Loucy (cell line): ENCODE data around the gene SOS1.

ENCODE experiments used
- H2AFZ ChIP-seq: fragments of 200-600 bp; sonication (generic); 2 replicates; pipeline ENCODE4 v1.6.0; 2016; ENCODE audit warnings: antibody characterized with exemption, mild to moderate bottlenecking, low read length, moderate library complexity
- H3F3A ChIP-seq: fragments of 200-600 bp; 2 replicates; pipeline ENCODE4 v1.6.0; 2016; ENCODE audit warnings: antibody characterized with exemption, low read depth, mild to moderate bottlenecking
- H3K27me3 ChIP-seq: fragments of 200-600 bp; sonication (generic); 2 replicates; pipeline ENCODE4 v1.6.1; 2014; ENCODE audit warnings: low read length, mild to moderate bottlenecking; ENCODE audit not compliant: insufficient read depth, poor library complexity, severe bottlenecking
- H3K36me3 ChIP-seq: fragments of 200-600 bp; sonication (generic); 2 replicates; pipeline ENCODE4 v1.6.1; 2016; ENCODE audit warnings: low read length; ENCODE audit not compliant: insufficient read depth
- H3K4me1 ChIP-seq: fragments of 200-600 bp; sonication (generic); 2 replicates; pipeline ENCODE4 v1.5.1; 2014; ENCODE audit warnings: low read length, mild to moderate bottlenecking; ENCODE audit not compliant: insufficient read depth, poor library complexity, severe bottlenecking
- H3K4me2 ChIP-seq: fragments of 200-600 bp; sonication (generic); 2 replicates; pipeline ENCODE4 v1.6.0; 2014; ENCODE audit warnings: antibody characterized with exemption, low read length, low read depth, mild to moderate bottlenecking; ENCODE audit not compliant: poor library complexity, severe bottlenecking
- H3K4me3 ChIP-seq: fragments of 200-600 bp; sonication (generic); 2 replicates; pipeline ENCODE4 v1.5.1; 2014; ENCODE audit warnings: low read length, mild to moderate bottlenecking, mixed read lengths; ENCODE audit not compliant: poor library complexity, severe bottlenecking
- H3K79me2 ChIP-seq: fragments of 200-600 bp; sonication (generic); 2 replicates; pipeline ENCODE4 v1.6.1; 2014; ENCODE audit warnings: low read length; ENCODE audit not compliant: insufficient read depth
- H3K9ac ChIP-seq: fragments of 200-600 bp; sonication (generic); 2 replicates; pipeline ENCODE4 v1.6.0; 2014; ENCODE audit warnings: mild to moderate bottlenecking, low read depth, low read length, moderate library complexity; ENCODE audit not compliant: poor library complexity, severe bottlenecking
- H3K9me2 ChIP-seq: fragments of 200-600 bp; sonication (generic); replicated peaks from 2 replicates; pipeline ENCODE4 v1.6.1; 2016; ENCODE audit warnings: low read depth, low read length, mixed read lengths
- H3K9me3 ChIP-seq: fragments of 200-600 bp; sonication (generic); 2 replicates; pipeline ENCODE4 v1.6.1; 2014; ENCODE audit warnings: mild to moderate bottlenecking, antibody characterized with exemption, low read length, low read depth; ENCODE audit not compliant: insufficient read depth
- H4K20me1 ChIP-seq: fragments of 200-600 bp; sonication (generic); 2 replicates; pipeline ENCODE4 v1.6.0; 2014; ENCODE audit warnings: antibody characterized with exemption, low read length, mild to moderate bottlenecking; ENCODE audit not compliant: insufficient read depth, poor library complexity, severe bottlenecking
- CTCF ChIP-seq: fragments of 200-600 bp; sonication (generic); conservative IDR thresholded peaks from 2 replicates; pipeline ENCODE4 v1.5.1; 2014; ENCODE audit warnings: mild to moderate bottlenecking, antibody characterized with exemption, low read length
- EZH2phosphoT487 ChIP-seq: fragments of 200-600 bp; IDR thresholded peaks from 2 replicates; pipeline ENCODE4 v1.6.1; 2018; ENCODE audit warnings: antibody characterized with exemption, mild to moderate bottlenecking, moderate library complexity, borderline replicate concordance

The SOS1 gene

GRCh38 chr2:39062320-39062719 lies 58.5 kb downstream of the SOS1 start:
- no peak overlapping the region for H2AFZ ChIP-seq
- no peaks in the 10 kb centered on the region for H3F3A ChIP-seq
- peaks cover 8% of the 10 kb centered on the region for H4K20me1 ChIP-seq
- no peaks in the 10 kb centered on the region for H3K4me1 ChIP-seq
- peaks cover 41% of the 10 kb centered on the region for H3K36me3 ChIP-seq
- TF ChIP-seq EZH2phosphoT487 (no peak), CTCF (no peak)
- H3K4me3 ChIP-seq = no peak overlapping the region
- no peak overlapping the region for H3K9ac ChIP-seq
- H3K9me3 ChIP-seq = no peaks in the 10 kb centered on the region
- no peak overlapping the region for H3K4me2 ChIP-seq
- H3K9me2 ChIP-seq = no peaks in the 10 kb centered on the region
- peaks cover 22% of the 10 kb centered on the region; the same call in 1 of the 2 replicates for H3K79me2 ChIP-seq
- no peaks in the 10 kb centered on the region for H3K27me3 ChIP-seq

- Histone ChIP-seq H3K4me2 (no peak overlapping the region), H3K27me3 (no peaks in the 10 kb centered on the region), H3F3A (no peaks in the 10 kb centered on the region), H3K36me3 (peaks cover 31% of the 10 kb centered on the region), H3K4me1 (no peaks in the 10 kb centered on the region), H3K9me2 (no peaks in the 10 kb centered on the region), H2AFZ (no peak overlapping the region), H3K9me3 (no peaks in the 10 kb centered on the region), H3K9ac (no peak overlapping the region), H3K79me2 (peaks cover 17% of the 10 kb centered on the region; the same call in 1 of the 2 replicates), H4K20me1 (peaks cover 8% of the 10 kb centered on the region), H3K4me3 (no peak overlapping the region)
- TF ChIP-seq EZH2phosphoT487 (no peak), CTCF (no peak)
Measured at GRCh38 chr2:39061280-39061679, 59.6 kb downstream of the SOS1 start.

DNA sequence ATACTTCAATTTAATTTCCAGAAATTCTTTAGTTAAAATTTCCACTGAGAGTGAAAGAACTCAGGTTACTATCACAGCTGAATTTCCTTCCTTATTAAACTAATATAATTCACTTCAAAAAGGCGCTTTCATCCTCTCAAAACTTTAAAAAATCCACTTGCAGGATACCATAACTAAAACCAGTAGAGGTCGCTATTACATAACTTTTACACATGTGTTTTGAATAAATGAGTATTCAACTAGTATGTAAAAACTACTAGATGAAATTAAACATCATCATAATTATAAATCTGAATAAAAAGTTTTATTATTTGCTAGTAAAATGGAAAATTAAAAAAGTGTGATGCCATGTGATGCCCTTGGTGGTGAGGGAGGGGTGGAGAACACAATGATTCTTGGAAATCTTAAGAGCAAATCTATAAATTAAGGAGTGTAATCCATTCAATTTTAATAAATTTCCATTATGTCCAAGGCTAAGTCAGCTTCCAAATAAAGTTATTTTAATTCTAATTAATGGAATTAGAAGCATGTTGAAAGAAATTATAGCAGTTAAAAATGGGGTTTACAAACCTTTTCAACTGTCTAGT lies 61.4 kb downstream of the SOS1 start:
- Histone ChIP-seq H4K20me1 (peaks cover 8% of the 10 kb centered on the region), H3K9ac (no peak overlapping the region), H3K36me3 (peaks cover 33% of the 10 kb centered on the region), H3K27me3 (no peaks in the 10 kb centered on the region), H3K79me2 (peaks cover 13% of the 10 kb centered on the region; the same call in 1 of the 2 replicates), H3K4me2 (no peak overlapping the region), H3F3A (no peaks in the 10 kb centered on the region), H2AFZ (no peak overlapping the region), H3K9me2 (no peaks in the 10 kb centered on the region), H3K4me3 (no peak overlapping the region), H3K9me3 (no peaks in the 10 kb centered on the region), H3K4me1 (no peaks in the 10 kb centered on the region)
- TF ChIP-seq EZH2phosphoT487 (no peak), CTCF (peak; percentile 89)
